IMR-90 (cell line): Measurements from ENCODE around the gene QSOX2.

Experiments
- BHLHE40 ChIP-seq: fragments of 150-350 bp; IDR thresholded peaks from 2 replicates; pipeline ENCODE4 v1.6.1; 2016; ENCODE audit warnings: mild to moderate bottlenecking, low read depth, low read length
- CHD1 ChIP-seq: IDR thresholded peaks from 2 replicates; pipeline ENCODE4 v1.6.1; 2012; ENCODE audit warnings: low read depth, low read length, improper control_type of control experiment
- CTCF ChIP-seq: conservative IDR thresholded peaks from 2 replicates; pipeline ENCODE4 v1.5.1; 2012; ENCODE audit warnings: mild to moderate bottlenecking, low read depth, low read length, improper control_type of control experiment
- FOS ChIP-seq: fragments of 150-350 bp; IDR thresholded peaks from 2 replicates; pipeline ENCODE4 v1.6.1; 2016; ENCODE audit warnings: low read depth, low read length
- MAFK ChIP-seq: IDR thresholded peaks from 2 replicates; pipeline ENCODE4 v1.6.1; 2012; ENCODE audit warnings: low read depth, low read length, improper control_type of control experiment
- MXI1 ChIP-seq: IDR thresholded peaks from 2 replicates; pipeline ENCODE4 v1.6.1; 2012; ENCODE audit warnings: low read depth, mild to moderate bottlenecking, low read length, moderate library complexity, borderline replicate concordance
- POLR2A ChIP-seq: IDR thresholded peaks from 2 replicates; pipeline ENCODE4 v1.6.1; 2012; ENCODE audit warnings: mild to moderate bottlenecking, low read depth, low read length
- RAD21 ChIP-seq: IDR thresholded peaks from 2 replicates; pipeline ENCODE4 v1.6.1; 2012; ENCODE audit warnings: low read length, improper control_type of control experiment
- SMC3 ChIP-seq: fragments of 150-350 bp; IDR thresholded peaks from 2 replicates; pipeline ENCODE4 v1.6.1; 2016; ENCODE audit warnings: low read depth, mild to moderate bottlenecking, antibody characterized with exemption, low read length, moderate library complexity

GRCh38 chr9:136239983-136240330, 5.7 kb downstream of the QSOX2 start:
- TF ChIP-seq CHD1: no peak
- no peak for TF ChIP-seq POLR2A
- TF ChIP-seq CTCF: no peak
- TF ChIP-seq BHLHE40: no peak
- no peak for TF ChIP-seq FOS
- TF ChIP-seq RAD21: no peak
- TF ChIP-seq MAFK: no peak
- TF ChIP-seq MXI1: no peak
- TF ChIP-seq SMC3: no peak
